Neural cell (in vitro differentiated cells): ENCODE measurements around the gene ICA1. TPM values are rescaled to one million over a fixed set of nuclear protein-coding genes. Genes with fewer than 3 reads are reported as not detected.

Experiments used
- H2AFZ ChIP-seq: fragments of 200-600, 300-800 bp; sonication (generic), shearing (Covaris generic); 2 replicates; pipeline ENCODE4 v1.6.0; 2014; ENCODE audit warnings: low read depth, mild to moderate bottlenecking, antibody characterized with exemption, low read length, moderate library complexity
- H3F3A ChIP-seq: fragments of 200-600 bp; shearing (Covaris generic); 2 replicates; pipeline ENCODE4 v1.6.1; 2016; ENCODE audit warnings: mild to moderate bottlenecking, moderate library complexity, mixed read lengths, antibody characterized with exemption, low read length; ENCODE audit not compliant: insufficient read depth, poor library complexity, severe bottlenecking
- H3K27ac ChIP-seq: fragments of 200-600, 300-800 bp; sonication (generic), shearing (Covaris generic); 2 replicates; pipeline ENCODE4 v1.5.1; 2014; ENCODE audit warnings: mild to moderate bottlenecking, low read length, moderate library complexity
- H3K27me3 ChIP-seq: fragments of 300-800, 200-600 bp; sonication (generic), shearing (Covaris generic); 2 replicates; pipeline ENCODE4 v1.6.0; 2014; ENCODE audit warnings: mild to moderate bottlenecking, low read depth, low read length, moderate library complexity; ENCODE audit not compliant: insufficient read depth
- H3K36me3 ChIP-seq: fragments of 300-800, 200-600 bp; sonication (generic), shearing (Covaris generic); 2 replicates; pipeline ENCODE4 v1.5.1; 2014; ENCODE audit warnings: mild to moderate bottlenecking, antibody characterized with exemption, low read length, moderate library complexity; ENCODE audit not compliant: insufficient read depth
- H3K4me2 ChIP-seq: fragments of 300-800, 200-600 bp; sonication (generic), shearing (Covaris generic); 2 replicates; pipeline ENCODE4 v1.6.0; 2014; ENCODE audit warnings: mild to moderate bottlenecking, low read length
- H3K4me3 ChIP-seq: fragments of 300-800, 200-600 bp; sonication (generic), shearing (Covaris generic); 2 replicates; pipeline ENCODE4 v1.5.1; 2014; ENCODE audit warnings: mild to moderate bottlenecking, low read length, moderate library complexity
- H3K79me2 ChIP-seq: fragments of 200-600 bp; shearing (Covaris generic); replicated peaks from 2 replicates; pipeline ENCODE4 v1.6.0; 2014; ENCODE audit warnings: mild to moderate bottlenecking, low read length, moderate library complexity; ENCODE audit not compliant: insufficient read depth
- H3K9ac ChIP-seq: fragments of 300-800, 200-600 bp; sonication (generic), shearing (Covaris generic); 2 replicates; pipeline ENCODE4 v1.6.1; 2016; ENCODE audit warnings: mild to moderate bottlenecking, low read length, mixed read lengths
- H3K9me2 ChIP-seq: fragments of 200-600 bp; shearing (Covaris generic); 2 replicates; pipeline ENCODE4 v1.6.1; 2016; ENCODE audit warnings: mild to moderate bottlenecking, low read length, mixed read lengths; ENCODE audit not compliant: insufficient read depth
- H3K9me3 ChIP-seq: fragments of 200-600, 300-800 bp; sonication (generic), shearing (Covaris generic); 2 replicates; pipeline ENCODE4 v1.6.1; 2016; ENCODE audit warnings: mild to moderate bottlenecking, mixed run types, low read length, moderate library complexity, mixed read lengths
- H4K20me1 ChIP-seq: fragments of 200-600 bp; shearing (Covaris generic); 2 replicates; pipeline ENCODE4 v1.6.1; 2016; ENCODE audit warnings: mild to moderate bottlenecking, mixed run types; ENCODE audit not compliant: insufficient read depth
- EP300 ChIP-seq: fragments of 450-650 bp; conservative IDR thresholded peaks from 2 replicates; pipeline ENCODE4 v1.6.1; 2014; ENCODE audit warnings: antibody characterized with exemption, mild to moderate bottlenecking, moderate library complexity; ENCODE audit not compliant: poor library complexity, severe bottlenecking
- EZH2 ChIP-seq: fragments of 200-600, 300-800 bp; shearing (Covaris generic), sonication (generic); IDR thresholded peaks from 2 replicates; pipeline ENCODE4 v1.6.1; 2014; ENCODE audit warnings: antibody characterized with exemption, low read length, borderline replicate concordance, mild to moderate bottlenecking; ENCODE audit not compliant: insufficient read depth, poor library complexity, severe bottlenecking
- MXI1 ChIP-seq: fragments of 450-650 bp; conservative IDR thresholded peaks from 2 replicates; pipeline ENCODE4 v1.6.1; 2014; ENCODE audit warnings: antibody characterized with exemption, mild to moderate bottlenecking; ENCODE audit not compliant: poor library complexity, severe bottlenecking
- POLR2AphosphoS5 ChIP-seq: IDR thresholded peaks from 2 replicates; pipeline ENCODE4 v1.6.1; 2012
- RAD21 ChIP-seq: fragments of 450-650 bp; conservative IDR thresholded peaks from 2 replicates; pipeline ENCODE4 v1.6.1; 2014; ENCODE audit warnings: antibody characterized with exemption, mild to moderate bottlenecking, moderate library complexity
- SMC3 ChIP-seq: fragments of 450-650 bp; conservative IDR thresholded peaks from 2 replicates; pipeline ENCODE4 v1.6.1; 2014; ENCODE audit warnings: antibody characterized with exemption, mild to moderate bottlenecking, moderate library complexity; ENCODE audit not compliant: poor library complexity
- TAF1 ChIP-seq: IDR thresholded peaks from 2 replicates; pipeline ENCODE4 v1.6.1; 2012; ENCODE audit warnings: low read depth
- polyA plus RNA-seq: library from polyadenylated mRNA; depleted of rRNA; stranded (reverse); fragments of >200 nt; gene quantifications from 2 replicates; pipeline ENCODE4 v1.2.3, GENCODE V29; 2014
- TF ChIP-seq, protein P1 (sequence below): fragments of 450-650 bp; IDR thresholded peaks from 2 replicates; pipeline ENCODE4 v1.5.1; 2014; ENCODE audit warnings: antibody characterized with exemption, mild to moderate bottlenecking, moderate library complexity; ENCODE audit not compliant: poor library complexity, severe bottlenecking
- TF ChIP-seq, protein P2 (sequence below): IDR thresholded peaks from 2 replicates; pipeline ENCODE4 v1.6.1; 2012; ENCODE audit warnings: borderline replicate concordance

Gene ICA1
- polyA plus RNA-seq, 1 donor from 2014 or later, result 18.6 TPM

DNA sequence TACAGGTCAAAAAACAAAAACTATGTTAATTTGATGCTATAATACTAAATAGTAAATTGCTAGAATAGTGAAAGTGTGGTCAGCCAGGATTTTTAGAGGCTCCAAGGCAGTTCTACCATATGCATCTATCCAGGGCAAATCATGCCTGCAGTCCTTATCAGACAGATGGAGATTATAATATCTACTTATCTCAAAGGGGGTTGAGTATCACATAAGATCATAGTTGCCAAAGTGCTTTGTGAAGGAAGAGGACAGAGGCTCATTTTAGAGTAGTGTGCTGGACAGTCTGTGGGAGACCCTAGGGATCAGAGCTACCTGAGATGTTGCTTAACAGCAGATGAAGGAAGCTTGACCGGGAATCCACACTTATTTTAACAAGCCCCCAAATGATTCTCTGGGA is 3.2 kb downstream of the ICA1 start:
- no peaks in the 10 kb centered on the region for H3K79me2 ChIP-seq
- no peak overlapping the region for H3K27ac ChIP-seq
- peaks cover 24% of the 10 kb centered on the region for H3K27me3 ChIP-seq
- no peak overlapping the region for H3K4me3 ChIP-seq
- no peak overlapping the region for H3K9ac ChIP-seq
- H3K36me3 ChIP-seq, result no peaks in the 10 kb centered on the region
- no peak for TF ChIP-seq MXI1
- TF ChIP-seq SMC3, result no peak
- TF ChIP-seq POLR2AphosphoS5, result no peak
- TF ChIP-seq RAD21, result no peak
- TF ChIP-seq, protein P1, sequence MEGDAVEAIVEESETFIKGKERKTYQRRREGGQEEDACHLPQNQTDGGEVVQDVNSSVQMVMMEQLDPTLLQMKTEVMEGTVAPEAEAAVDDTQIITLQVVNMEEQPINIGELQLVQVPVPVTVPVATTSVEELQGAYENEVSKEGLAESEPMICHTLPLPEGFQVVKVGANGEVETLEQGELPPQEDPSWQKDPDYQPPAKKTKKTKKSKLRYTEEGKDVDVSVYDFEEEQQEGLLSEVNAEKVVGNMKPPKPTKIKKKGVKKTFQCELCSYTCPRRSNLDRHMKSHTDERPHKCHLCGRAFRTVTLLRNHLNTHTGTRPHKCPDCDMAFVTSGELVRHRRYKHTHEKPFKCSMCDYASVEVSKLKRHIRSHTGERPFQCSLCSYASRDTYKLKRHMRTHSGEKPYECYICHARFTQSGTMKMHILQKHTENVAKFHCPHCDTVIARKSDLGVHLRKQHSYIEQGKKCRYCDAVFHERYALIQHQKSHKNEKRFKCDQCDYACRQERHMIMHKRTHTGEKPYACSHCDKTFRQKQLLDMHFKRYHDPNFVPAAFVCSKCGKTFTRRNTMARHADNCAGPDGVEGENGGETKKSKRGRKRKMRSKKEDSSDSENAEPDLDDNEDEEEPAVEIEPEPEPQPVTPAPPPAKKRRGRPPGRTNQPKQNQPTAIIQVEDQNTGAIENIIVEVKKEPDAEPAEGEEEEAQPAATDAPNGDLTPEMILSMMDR, result no peak
- no peak for TF ChIP-seq TAF1
- TF ChIP-seq EP300, result no peak
- TF ChIP-seq EZH2, result no peak
- TF ChIP-seq, protein P2, sequence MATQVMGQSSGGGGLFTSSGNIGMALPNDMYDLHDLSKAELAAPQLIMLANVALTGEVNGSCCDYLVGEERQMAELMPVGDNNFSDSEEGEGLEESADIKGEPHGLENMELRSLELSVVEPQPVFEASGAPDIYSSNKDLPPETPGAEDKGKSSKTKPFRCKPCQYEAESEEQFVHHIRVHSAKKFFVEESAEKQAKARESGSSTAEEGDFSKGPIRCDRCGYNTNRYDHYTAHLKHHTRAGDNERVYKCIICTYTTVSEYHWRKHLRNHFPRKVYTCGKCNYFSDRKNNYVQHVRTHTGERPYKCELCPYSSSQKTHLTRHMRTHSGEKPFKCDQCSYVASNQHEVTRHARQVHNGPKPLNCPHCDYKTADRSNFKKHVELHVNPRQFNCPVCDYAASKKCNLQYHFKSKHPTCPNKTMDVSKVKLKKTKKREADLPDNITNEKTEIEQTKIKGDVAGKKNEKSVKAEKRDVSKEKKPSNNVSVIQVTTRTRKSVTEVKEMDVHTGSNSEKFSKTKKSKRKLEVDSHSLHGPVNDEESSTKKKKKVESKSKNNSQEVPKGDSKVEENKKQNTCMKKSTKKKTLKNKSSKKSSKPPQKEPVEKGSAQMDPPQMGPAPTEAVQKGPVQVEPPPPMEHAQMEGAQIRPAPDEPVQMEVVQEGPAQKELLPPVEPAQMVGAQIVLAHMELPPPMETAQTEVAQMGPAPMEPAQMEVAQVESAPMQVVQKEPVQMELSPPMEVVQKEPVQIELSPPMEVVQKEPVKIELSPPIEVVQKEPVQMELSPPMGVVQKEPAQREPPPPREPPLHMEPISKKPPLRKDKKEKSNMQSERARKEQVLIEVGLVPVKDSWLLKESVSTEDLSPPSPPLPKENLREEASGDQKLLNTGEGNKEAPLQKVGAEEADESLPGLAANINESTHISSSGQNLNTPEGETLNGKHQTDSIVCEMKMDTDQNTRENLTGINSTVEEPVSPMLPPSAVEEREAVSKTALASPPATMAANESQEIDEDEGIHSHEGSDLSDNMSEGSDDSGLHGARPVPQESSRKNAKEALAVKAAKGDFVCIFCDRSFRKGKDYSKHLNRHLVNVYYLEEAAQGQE, result no peak
- H4K20me1 ChIP-seq, result no peaks in the 10 kb centered on the region
- H3K9me2 ChIP-seq, result no peaks in the 10 kb centered on the region
- no peaks in the 10 kb centered on the region for H3K9me3 ChIP-seq
- no peaks in the 10 kb centered on the region for H3F3A ChIP-seq
- H2AFZ ChIP-seq, result no peak overlapping the region
- no peak overlapping the region for H3K4me2 ChIP-seq

DNA sequence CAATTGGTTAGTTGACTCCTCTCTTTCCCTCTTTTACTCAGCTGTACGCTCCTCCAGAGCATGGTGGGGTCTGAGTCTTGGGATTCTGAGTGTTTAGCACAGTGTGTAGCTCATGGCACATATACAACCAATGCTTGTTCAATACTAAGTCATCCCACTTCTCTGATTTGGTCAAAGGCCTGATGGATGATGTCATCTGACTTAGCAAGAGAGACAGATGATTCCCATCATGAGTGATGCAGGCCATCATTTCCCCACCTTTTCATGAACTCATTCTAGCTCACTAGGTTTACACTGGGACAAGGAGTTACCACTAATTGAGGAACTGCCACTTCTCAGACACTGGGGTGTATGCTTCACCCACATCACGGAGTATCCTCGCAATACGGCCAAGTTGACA is 3.8 kb downstream of the ICA1 start:
- H3K27me3 ChIP-seq, result peaks cover 19% of the 10 kb centered on the region
- H2AFZ ChIP-seq, result no peak overlapping the region
- no peak overlapping the region for H3K4me2 ChIP-seq
- no peaks in the 10 kb centered on the region for H3K9me3 ChIP-seq
- H3K27ac ChIP-seq, result no peak overlapping the region
- no peak for TF ChIP-seq TAF1
- no peak for TF ChIP-seq MXI1
- no peak for TF ChIP-seq EZH2
- TF ChIP-seq, protein P2, result no peak
- TF ChIP-seq, protein P1, result no peak
- TF ChIP-seq SMC3, result no peak
- no peak for TF ChIP-seq RAD21
- no peak for TF ChIP-seq EP300
- TF ChIP-seq POLR2AphosphoS5, result no peak
- H3K9me2 ChIP-seq, result no peaks in the 10 kb centered on the region
- H3K79me2 ChIP-seq, result no peaks in the 10 kb centered on the region
- H3K4me3 ChIP-seq, result no peak overlapping the region
- H3K9ac ChIP-seq, result no peak overlapping the region
- no peaks in the 10 kb centered on the region for H3F3A ChIP-seq
- no peaks in the 10 kb centered on the region for H4K20me1 ChIP-seq
- H3K36me3 ChIP-seq, result no peaks in the 10 kb centered on the region
